Stimulated activated CD4-positive, alpha-beta T cell treated with anti-CD3 and anti-CD28 coated beads, Interleukin-4, amount 100 ng/mL, for 24 hours (primary cell): ENCODE results near the gene SYT3.

Experiments used
- DNase-seq: peaks from one replicate; pipeline ENCODE4 v3.0.0-alpha.2; 2020

SYT3 gene

GRCh38 chr19:50639121-50640112, at the start of gene SYT3:
Gene SYT3 (minus strand): TSS chr19:50639881. CDS start chr19:50637411, 2,470 bp downstream.
- peak; percentile 43 for DNase-seq

DNA sequence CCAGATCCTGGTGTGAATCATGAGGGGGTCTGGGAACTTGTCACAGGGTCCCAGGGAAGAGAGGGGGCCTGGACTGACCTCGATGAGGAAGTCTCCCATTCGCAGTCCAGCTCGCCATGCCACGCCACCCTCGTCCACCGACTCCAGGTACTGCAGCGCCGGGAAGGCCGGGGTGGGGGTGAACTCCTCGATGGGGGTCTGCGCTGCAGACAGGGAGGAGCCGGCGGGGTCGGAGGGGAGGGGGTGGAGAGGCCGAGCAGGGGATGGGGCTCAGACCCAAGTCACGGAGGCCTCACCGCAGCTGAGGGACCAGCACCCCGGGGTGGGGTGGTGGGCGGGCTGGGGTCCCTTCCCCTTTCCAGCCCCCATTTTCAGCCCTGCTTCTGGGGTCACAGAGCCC, 49.1 kb upstream of the SYT3 start:
- DNase-seq: no peak

DNA sequence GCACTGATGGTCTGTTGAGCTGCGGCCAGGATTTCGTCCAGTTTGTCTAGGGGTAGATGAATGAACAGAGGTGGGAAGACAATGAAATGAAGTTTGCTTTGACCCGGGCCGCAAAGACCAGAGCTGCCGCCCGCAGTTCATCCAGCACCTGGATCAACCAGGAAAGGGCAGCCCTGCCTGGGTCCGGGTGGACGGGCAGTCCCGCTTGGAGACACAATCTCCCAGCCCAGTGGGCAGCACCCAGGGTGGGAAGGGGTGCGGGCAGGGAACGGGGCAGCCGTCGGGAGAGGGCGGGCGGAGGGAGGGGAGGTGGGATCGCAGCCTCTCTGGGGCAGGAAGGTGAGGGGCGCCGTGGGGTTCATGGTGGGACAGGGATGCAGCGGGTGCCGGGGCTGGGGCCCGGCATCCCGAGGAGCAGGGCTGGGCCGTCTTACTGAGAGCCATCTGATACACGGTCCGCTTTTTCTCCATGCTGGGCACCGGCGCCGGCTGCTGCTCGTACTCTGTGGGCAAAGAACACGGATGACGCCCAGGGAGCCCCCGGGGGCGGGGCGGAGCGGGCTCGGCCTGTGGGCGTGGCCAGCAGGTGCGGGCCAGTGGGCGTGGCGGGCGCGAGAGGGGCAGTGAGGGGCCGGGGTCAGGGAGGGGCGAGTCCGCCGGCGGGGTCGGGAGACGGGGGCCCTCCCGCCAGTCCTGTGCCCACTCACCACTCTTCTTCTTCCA, 46.8 kb upstream of the SYT3 start:
- DNase-seq: no peak

- DNase-seq: peak; percentile 74
Observed at GRCh38 chr19:50679177-50680125, 39.8 kb upstream of the SYT3 start.

DNA sequence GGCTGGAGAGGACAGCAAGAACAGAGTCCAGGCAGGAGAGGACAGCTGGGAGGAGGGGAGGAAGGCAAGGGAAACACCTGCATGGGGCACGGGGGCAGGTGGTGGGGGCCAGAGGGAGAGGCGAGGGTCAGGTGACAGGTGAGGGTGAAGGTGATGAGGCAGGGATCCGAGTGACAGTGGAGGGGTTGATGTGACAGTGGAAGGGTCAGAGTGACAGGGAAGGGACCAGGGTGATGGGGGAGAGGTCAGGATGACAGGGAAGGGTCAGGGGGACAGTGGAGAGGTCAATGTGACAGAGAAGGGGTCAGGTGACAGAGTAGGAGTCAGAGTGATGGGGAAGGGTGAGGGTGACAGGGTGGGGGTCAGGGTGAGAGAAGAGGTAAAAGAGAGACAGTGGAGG, 38.6 kb upstream of the SYT3 start:
- no peak for DNase-seq

GRCh38 chr19:50677636-50678035, 38.0 kb upstream of the SYT3 start:
- no peak for DNase-seq

DNA sequence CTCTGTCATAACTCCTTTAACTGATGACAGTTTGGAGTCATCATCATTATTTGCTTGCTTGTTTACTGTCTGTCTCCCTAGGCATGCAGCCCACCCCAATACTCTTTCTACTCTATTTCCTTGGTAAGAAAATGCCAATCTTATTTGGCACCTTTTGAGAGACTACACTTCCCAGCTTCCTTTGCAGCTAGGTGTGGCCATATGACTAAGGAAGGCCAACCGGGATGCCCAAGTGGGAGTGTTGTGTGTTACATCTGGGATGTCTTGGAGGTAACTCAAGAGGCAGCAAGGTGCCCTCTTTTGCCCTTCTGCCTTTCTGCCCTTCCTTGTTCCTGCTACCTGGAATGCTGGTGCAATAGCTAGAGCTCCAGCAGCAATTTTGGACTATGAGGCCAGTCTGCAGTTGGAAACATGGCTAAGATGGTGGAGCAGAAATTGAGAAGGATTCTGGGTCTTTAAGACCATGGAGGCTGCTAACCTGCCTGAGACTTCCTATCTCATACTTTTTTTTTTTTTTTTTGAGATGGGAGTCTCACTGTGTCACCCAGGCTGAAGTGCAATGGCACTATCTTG, 37.0 kb upstream of the SYT3 start:
- DNase-seq: no peak

DNA sequence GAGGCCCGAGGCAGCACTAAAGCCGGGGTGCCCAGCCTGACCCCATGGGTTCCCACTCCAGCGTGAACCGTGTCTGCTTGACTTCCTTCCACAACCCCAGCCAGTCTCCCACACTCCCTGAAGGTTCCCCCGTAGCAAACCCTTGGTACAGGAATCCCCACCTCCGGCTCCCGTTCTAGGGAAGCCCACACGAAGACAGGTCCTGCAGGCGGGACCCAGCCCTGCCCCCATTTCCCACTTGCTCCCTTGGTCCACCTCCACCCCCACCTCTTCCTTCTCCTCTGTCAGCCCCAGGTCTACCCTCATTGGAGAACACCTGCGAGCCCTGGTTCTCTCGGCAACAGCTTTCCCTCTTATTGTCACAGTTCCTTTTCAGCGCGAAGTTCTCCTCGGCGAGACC, 33.4 kb upstream of the SYT3 start:
- DNase-seq: no peak

GRCh38 chr19:50670102-50670380, 30.4 kb upstream of the SYT3 start:
- no peak for DNase-seq

DNA sequence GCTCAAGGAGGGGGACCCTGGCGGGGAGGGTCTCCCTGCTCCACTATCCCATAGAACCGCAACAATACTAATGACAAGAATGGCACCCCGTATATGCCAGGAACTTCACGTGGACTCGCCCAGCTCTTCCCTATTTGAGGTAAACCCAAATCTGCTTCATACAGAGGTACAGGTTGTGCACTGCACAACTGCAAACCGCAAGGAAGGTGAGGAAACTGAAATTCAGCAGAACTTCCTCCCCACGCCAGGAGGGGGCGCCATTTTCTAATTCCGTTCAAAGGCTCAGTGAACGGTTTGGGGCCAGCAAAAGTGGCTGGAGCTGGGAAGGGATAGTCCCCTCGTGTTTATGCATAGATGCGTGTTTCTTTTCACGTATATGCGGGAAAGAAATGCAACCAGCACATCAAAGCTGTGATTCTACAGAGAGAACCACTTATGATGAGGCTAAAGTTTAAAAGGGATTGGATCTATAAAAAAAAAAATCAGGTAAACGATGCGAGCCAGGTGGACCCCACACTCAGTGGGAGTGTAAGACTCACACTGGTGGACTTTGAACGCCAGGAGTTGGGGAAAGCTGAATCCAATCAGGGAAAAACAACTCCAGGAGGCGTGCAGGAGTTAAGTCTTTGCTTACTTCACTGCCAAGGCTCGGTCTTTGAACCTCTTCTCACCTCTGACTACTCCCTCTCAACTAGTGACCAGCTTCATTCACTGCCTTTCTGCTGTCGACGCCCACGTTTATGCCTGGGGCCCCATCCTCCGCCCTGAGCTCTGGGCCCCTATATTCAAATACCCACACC, 29.8 kb upstream of the SYT3 start:
- peak; percentile 44 for DNase-seq

DNA sequence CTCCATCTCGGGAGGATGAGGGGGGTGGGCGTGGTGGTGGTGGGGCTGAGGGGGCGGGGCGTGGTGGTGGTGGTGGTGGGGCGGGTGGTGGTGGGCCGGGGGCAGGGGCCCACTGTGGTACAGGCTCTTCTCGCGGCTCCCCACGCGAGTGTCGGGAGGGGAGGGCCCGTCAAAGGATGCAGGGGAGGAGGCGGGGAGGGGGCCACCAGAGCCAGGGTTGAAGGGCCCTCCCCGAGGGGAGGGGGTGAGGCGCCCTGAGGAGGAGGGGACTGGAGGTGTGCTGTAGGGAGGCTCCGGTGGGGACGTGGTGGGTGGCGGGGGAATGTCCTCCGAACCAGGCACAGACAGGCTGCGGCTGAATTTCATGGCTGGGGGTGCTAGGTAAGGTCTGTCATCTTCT, 29.2 kb upstream of the SYT3 start:
- no peak for DNase-seq

DNA sequence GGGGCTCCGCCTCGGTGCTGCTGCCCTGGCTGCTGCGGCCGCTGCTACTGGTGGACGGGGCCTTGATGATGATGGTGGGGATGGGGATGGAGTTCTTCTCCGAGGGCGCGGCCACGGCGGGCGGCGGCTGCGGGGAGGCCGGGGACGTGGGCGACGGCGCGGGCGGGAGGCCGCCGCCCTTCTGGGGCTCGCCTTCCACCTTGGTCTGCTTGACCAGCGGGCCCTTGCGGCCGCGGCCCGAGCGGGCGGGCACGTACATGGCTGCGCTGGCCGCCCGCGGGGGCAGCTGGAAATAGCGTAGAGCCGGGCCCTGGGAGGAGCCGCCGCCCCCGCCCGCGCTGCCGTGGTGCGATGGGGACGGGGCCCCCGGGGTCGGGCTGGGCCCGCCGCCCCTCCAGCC, 28.7 kb upstream of the SYT3 start:
- DNase-seq: no peak

GRCh38 chr19:50667759-50668231, 28.1 kb upstream of the SYT3 start:
- no peak for DNase-seq

- DNase-seq: no peak
Observed at GRCh38 chr19:50667177-50667758, 27.6 kb upstream of the SYT3 start.

- no peak for DNase-seq
Observed at GRCh38 chr19:50666346-50667176, 26.9 kb upstream of the SYT3 start.

DNA sequence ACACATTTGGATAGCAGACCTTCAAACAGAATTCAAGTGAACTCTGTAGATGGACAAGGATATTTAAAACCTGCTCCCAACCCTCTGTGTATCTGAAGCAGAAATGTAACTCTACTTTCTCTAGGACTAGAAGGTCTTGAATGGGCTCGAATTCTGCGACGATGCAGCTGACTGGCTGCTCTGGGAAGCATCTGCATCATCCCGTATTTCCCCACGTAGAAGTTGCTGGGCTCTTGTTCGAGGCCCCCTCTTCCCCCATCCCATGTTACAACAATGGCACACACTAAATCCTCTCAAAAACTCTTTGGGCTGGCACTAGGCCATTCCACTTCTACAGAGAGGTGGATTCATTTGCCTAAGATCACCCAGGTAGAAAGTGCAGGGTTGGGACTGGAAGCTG, 24.5 kb upstream of the SYT3 start:
- no peak for DNase-seq

GRCh38 chr19:50663482-50663790, 23.8 kb upstream of the SYT3 start:
- no peak for DNase-seq

DNA sequence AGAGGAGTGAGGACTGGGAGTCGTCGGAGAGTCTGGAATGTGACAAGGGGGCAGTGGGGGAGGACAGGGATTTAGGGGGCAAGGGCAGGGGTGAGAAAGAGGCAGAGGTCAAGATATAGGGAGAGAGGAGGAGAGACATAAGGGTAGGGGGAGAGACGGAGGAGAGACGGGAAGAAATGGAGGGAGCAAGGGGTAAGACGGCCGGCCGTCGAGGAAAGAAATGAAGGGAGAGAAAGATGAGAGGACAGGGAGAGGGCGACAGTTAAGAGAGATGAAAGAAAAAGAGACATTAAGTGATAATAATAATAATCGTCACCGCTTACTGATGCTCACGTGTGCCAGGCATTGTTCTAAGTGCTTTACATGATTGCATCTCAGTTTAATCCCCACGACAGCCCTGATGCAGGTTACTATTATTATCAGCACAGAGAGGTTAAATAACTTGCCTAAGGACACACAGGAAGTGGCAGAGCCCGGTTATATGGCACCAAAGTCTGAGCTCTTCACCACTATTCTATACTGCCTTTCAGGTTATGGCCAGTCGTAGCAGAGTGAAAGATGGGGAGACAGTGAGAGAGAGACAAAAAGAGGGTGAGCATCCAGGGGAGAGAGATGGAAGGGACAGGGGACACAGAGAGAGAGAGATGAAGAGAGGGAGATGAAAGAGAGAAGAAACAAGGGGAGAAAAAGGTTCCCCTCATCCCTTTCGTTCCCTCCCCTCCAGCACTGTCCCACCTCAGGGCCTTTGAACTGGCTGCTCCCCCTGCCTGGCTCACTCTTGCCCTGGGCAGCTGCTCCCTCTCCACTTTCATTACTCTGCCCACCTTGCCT, 23.2 kb upstream of the SYT3 start:
- DNase-seq: no peak

DNA sequence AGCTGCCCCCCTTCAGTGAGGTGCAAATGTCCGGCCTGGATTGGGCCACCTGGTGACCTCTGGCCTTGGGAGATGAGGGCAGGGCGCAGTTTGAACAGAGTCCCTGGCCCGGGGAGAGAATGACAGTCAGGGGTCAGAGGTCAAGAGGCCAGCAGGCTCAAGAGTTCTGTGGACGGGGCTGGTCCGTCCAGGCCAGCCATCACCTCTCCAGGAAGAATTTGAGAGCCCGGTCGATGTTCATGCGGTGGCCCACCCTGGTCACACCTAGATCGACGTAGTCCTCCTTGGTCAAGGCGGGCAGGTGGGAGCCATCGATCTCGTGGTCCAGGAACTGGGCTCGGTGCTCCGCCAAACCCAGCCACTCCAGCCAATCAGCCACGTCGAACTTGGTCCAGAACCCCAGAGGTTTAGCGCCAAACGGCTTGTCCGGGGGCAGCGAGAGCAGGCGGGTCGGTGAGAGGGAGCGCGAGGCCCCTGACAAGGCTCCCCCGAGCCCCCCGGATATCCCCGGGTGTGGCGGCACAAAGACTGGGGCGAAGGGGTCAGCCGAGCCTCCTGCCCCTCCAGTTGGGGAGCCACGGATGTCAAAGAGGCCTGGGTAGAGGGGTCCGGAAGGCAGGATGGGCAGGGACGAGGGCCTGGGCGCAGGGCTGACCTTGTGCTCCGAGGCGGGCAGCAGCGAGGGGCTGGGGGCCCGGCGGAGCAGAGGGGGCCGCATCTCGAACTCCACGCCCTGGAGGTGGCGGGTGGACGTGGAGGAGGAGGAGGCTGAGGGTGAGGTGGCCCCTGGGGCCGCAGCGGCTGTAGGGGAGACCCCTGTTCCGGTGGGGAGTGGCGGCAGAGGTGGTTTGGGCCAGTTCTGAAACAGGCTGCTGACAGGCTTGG, 22.3 kb upstream of the SYT3 start:
- DNase-seq: no peak
